AG04449 (cell line): ENCODE measurements around the gene ADO.

Experiments
- CTCF ChIA-PET: fragments of 350-600 bp; formaldehyde crosslinking; extraction: SDS; loops from one replicate; lab custom pipeline; 2021; ENCODE audit warnings: antibody characterized with exemption; lab: Yijun Ruan, JAX
- POLR2A ChIA-PET: fragments of 400-600, 350-600 bp; formaldehyde crosslinking; extraction: SDS; loops from one replicate; lab custom pipeline; 2020; ENCODE audit warnings: antibody characterized with exemption, inconsistent platforms; lab: Yijun Ruan, JAX
- DNase-seq: peaks from one replicate; pipeline ENCODE4 v3.0.0-alpha.2; 2010; ENCODE audit warnings: low read depth, low spot score
- H3K4me3 ChIP-seq: 2 replicates; pipeline ENCODE4 v1.5.1; 2011; ENCODE audit warnings: low read depth, mild to moderate bottlenecking, control low read depth, low read length
- CTCF ChIP-seq: IDR thresholded peaks from one replicate; pipeline ENCODE4 v1.5.1; 2011; ENCODE audit warnings: mild to moderate bottlenecking, moderate library complexity, low read length, control low read depth, inconsistent platforms; ENCODE audit not compliant: insufficient read depth; ENCODE audit errors: missing control alignments

The ADO gene

DNA sequence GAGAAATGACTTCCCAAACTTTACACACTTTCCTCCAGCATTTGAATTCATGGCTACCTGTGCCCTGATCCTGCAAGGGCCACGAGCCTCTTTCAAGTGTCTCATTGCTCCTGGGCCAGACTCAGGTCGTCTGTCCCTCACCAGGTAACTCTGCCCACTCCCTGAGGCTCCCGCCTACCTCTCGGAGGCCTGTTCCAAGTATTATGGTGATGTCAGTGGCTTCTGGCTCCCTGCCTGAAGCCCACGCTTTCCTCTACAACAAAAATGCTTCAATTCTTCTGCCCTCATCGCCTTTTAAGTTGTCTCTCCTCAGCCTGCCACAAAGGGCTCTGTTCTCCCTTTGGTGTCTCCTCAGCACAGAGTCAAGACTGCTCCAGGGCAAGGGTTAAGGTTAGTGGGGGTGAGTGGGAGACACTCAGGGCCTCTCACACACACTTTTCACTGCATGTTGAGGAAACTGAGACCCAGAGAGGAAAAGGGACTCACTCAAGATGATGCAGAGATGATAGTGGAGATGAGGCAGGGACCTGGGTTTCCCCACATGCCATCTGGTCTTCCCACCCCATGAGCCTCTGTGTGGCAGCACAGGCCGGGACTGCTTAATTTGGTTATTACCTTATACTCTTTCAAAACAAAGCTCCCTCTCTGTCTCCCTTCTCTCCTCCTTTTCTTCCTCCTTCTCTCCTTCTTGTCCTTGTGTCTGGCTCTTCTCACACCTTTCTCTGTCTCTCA, 39.9 kb downstream of the ADO start:
- ChIA-PET POLR2A (no interaction called here), CTCF (no interaction called here)
- no peak for DNase-seq
- H3K4me3 ChIP-seq = no peak overlapping the region
- no peak for TF ChIP-seq CTCF

GRCh38 chr10:62847433-62847832, 42.9 kb downstream of the ADO start:
- POLR2A ChIA-PET = no interaction called here
- no peak overlapping the region for H3K4me3 ChIP-seq
- CTCF ChIA-PET = no interaction called here
- no peak for TF ChIP-seq CTCF
- no peak for DNase-seq

DNA sequence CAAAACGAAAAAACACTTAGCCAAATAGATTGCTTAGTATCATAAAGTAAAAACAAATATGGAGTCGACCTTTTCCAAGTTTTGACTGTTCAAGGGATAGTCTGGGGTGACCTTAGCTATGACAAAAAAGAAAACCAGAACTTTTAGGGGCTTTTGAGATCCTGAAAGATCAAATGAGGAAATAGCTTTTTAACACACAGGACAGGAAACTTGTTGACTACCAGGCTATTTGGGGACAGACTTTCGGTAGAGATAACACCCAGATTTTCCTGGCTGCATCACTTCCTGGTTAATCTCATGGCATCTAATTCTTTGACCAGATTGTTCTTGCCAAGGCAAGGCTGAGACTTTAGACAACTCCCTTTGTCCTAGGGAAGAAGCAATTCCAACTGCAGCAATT, 46.1 kb downstream of the ADO start:
- CTCF ChIA-PET = no interaction called here
- no peak for TF ChIP-seq CTCF
- POLR2A ChIA-PET = no interaction called here

DNA sequence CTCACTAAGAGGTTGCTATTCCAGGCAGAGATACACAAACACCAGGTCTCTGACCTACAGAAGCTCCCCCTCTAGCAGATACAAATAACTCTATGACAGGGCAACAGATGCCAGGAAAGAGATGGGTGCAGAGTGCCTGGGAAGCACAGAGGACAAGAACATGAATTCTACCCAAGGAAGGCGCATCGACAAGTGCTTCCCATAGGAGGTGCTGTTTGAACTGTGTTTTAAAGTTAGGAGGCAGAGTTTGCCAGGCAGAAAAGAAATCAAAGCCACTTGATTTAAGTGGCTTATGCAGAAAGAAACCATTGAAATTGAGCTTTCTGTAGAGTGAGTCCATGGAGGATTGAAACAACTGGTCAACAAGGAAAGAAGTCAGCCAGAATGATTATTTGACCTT, 46.9 kb downstream of the ADO start:
- ChIA-PET POLR2A (no interaction called here), CTCF (interaction anchor here (0.6 to 0.7 kb wide), 2 partner anchors 14 to 139 kb away, joined by 3 read pairs; no protein-coding TSS in a partner anchor)
- no peak for TF ChIP-seq CTCF
- DNase-seq = no peak
- H3K4me3 ChIP-seq = no peak overlapping the region

More for the DNA sequence above, 46.1 kb downstream of the ADO start:
- DNase-seq = no peak
- no peak overlapping the region for H3K4me3 ChIP-seq

GRCh38 chr10:62852961-62853702, 48.6 kb downstream of the ADO start:
- H3K4me3 ChIP-seq = no peak overlapping the region
- ChIA-PET POLR2A (no interaction called here), CTCF (no interaction called here)
- TF ChIP-seq CTCF = no peak
- DNase-seq = no peak

DNA sequence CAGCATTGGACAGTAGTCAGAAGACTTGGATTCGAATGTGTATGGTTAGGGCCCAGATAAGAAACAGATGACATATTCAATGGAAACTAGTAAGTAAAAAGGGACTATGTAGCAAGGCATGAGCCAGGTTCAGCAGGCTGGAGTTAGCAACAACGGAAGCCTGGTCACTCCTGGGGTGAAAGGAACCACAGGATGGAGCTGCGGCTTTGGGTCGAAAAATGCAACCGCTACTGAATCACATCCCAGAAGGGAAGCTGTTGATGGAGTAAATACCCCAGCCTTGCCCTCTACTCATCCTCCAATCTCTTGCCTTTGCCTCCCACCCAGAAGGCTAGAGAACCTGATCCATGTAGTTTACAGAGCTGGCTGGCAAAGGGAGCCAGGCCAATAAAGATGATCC, 49.2 kb downstream of the ADO start:
- no peak for TF ChIP-seq CTCF
- DNase-seq = no peak
- CTCF ChIA-PET = interaction anchor here (1.6 kb wide), 1 partner anchor 304 kb away, joined by 4 read pairs; no protein-coding TSS in a partner anchor
- POLR2A ChIA-PET = no interaction called here
- H3K4me3 ChIP-seq = no peak overlapping the region
